CD4-positive, alpha-beta T cell (primary cell): ENCODE results near the gene HSPA4. TPM values are rescaled to one million over a fixed set of nuclear protein-coding genes. Genes with fewer than 3 reads are reported as not detected.

Experiments used
- ATAC-seq: fragments of 200-7000 bp; cut with Tn5 transposase; one replicate; pipeline ENCODE4 v1.10.0; 2022; ENCODE audit warnings: mild to moderate bottlenecking; ENCODE audit not compliant: poor library complexity
- CTCF ChIA-PET: fragments of 350-600 bp; sonication (Branson Sonifier 250); formaldehyde crosslinking; loops from one replicate; lab custom pipeline; 2021; ENCODE audit warnings: antibody characterized with exemption, inconsistent platforms; lab: Charles Lee
- POLR2A ChIA-PET: fragments of 350-600 bp; sonication (Branson Sonifier 250); formaldehyde crosslinking; loops from one replicate; lab custom pipeline; 2021; ENCODE audit warnings: antibody characterized with exemption, inconsistent platforms; lab: Charles Lee
- DNase-seq, 14 experiments: peaks; one replicate each; pipeline ENCODE4 v3.0.0-alpha.2; 2013 to 2020; ENCODE audit warnings: mixed read lengths in 2 of 14
- H3K27ac ChIP-seq, 2 donors: one replicate each; pipeline versions ENCODE4 v1.5.1 to v1.7.0; 2013; ENCODE audit warnings: low read length in 2 of 2, low read depth in 1 of 2, mild to moderate bottlenecking in 1 of 2
- H3K27me3 ChIP-seq, 2 experiments: 1 replicate in 1 of 2; 2 replicates in 1 of 2; pipeline versions ENCODE4 v1.6.1 to v1.7.0; 2013; ENCODE audit warnings: low read length in 2 of 2, control low read depth in 1 of 2, mild to moderate bottlenecking in 1 of 2, moderate library complexity in 1 of 2; ENCODE audit not compliant: insufficient read depth in 2 of 2, control insufficient read depth in 1 of 2
- H3K36me3 ChIP-seq: one replicate; pipeline ENCODE4 v1.6.1; 2013; ENCODE audit warnings: low read length, control low read depth; ENCODE audit not compliant: insufficient read depth
- H3K4me1 ChIP-seq: one replicate; pipeline ENCODE4 v1.6.1; 2013; ENCODE audit warnings: low read length, control low read depth; ENCODE audit not compliant: insufficient read depth
- H3K4me3 ChIP-seq: one replicate; pipeline ENCODE4 v1.5.1; 2013; ENCODE audit warnings: mild to moderate bottlenecking, low read length, moderate library complexity
- H3K9me3 ChIP-seq, 2 experiments: 1 replicate in 1 of 2; 2 replicates in 1 of 2; pipeline versions ENCODE4 v1.6.1 to v1.7.0; 2013; ENCODE audit warnings: low read length in 2 of 2, mild to moderate bottlenecking in 2 of 2, control low read depth in 1 of 2, moderate library complexity in 1 of 2; ENCODE audit not compliant: control insufficient read depth in 1 of 2, insufficient read depth in 1 of 2
- H3K27ac Mint-ChIP-seq: one replicate; pipeline ENCODE4 v1.8.0; 2020; ENCODE audit warnings: mixed read lengths
- H3K27me3 Mint-ChIP-seq: one replicate; pipeline ENCODE4 v1.8.0; 2021; ENCODE audit warnings: mixed read lengths
- H3K36me3 Mint-ChIP-seq: one replicate; pipeline ENCODE4 v1.8.0; 2021; ENCODE audit warnings: low read depth, mixed read lengths
- H3K4me1 Mint-ChIP-seq: one replicate; pipeline ENCODE4 v1.8.0; 2021; ENCODE audit warnings: low read depth, mixed read lengths
- H3K4me3 Mint-ChIP-seq: one replicate; pipeline ENCODE4 v1.8.0; 2020; ENCODE audit warnings: mild to moderate bottlenecking, mixed read lengths
- H3K9me3 Mint-ChIP-seq: one replicate; pipeline ENCODE4 v1.8.0; 2020; ENCODE audit warnings: mixed read lengths
- CTCF ChIP-seq: fragments of 200-600 bp; IDR thresholded peaks from one replicate; pipeline ENCODE4 v1.8.0; 2022; ENCODE audit warnings: antibody characterized with exemption, mild to moderate bottlenecking
- intact Hi-C, 2 experiments: fragments of 100-400 bp; cut with DNase I in 1 of 2; cut with micrococcal nuclease in 1 of 2; formaldehyde crosslinking; loops; one replicate each; pipeline versions ENCODE4 v1.15.1 to v1.9.0; 2023 to 2025; cut with DNase I, micrococcal nuclease
- total RNA-seq, 174 experiments: library from RNA in 2 of 174; stranded (reverse) in 2 of 174; gene quantifications; one replicate each; pipeline ENCODE4 v1.2.3 and lab custom pipeline; 2021 to 2026

Gene HSPA4
- total RNA-seq, 2 experiments from 2014 or later = 42.2 to 44.7 TPM

DNA sequence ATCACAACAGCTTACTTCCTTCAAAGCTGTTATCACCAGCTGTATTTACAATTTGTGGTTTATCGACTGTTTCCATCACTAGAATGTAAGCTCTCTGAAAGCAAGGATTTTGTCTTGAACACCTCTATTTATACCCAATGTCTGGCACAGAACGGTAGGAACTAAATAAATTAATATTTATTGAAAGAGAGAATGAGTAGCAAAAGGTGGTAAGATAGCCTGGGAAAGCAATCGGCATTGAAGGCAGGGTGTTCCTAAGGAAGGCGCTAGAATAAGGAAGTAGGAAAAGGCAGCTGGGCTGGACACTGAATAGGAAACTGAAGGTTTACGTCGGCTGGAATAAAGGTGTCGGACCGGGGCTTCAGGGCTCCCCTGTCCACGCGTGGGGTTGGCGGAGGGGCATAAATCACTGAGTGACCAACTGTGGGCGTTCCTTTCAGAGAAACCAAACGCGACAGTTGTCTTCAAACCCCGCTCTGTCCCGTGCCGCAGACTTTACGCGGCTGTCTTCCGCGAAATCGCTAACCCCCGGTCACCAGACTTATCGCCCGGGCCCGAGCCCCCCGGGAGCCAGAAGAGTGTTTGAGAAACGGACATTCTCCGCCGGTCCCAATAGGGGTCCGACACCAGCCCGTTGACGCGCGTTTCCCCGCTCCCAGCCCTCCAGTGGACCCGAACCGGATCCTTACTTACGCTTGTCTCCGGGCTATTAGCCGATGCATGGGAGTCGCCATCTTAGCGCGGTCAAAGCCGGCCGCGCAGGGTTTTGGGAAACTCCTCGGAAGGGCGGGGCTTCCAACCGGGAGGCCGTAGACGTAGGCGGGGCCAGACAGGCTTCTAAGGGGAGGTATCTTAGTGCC, 25.8 kb upstream of the HSPA4 start, which contains the start of gene ZCCHC10:
Gene ZCCHC10, minus strand, starts transcription at position 746 of the 860 bp plus-strand sequence. Its CDS starts 12 bp downstream, at position 734.
- Mint-ChIP-seq H3K27me3 (no peaks in the 10 kb centered on the region), H3K4me1 (peaks cover 21% of the 10 kb centered on the region), H3K9me3 (no peaks in the 10 kb centered on the region), H3K4me3 (peak within 1 kb of the TSS; percentile 97), H3K27ac (peak within 1 kb of the TSS; percentile 92), H3K36me3 (peaks cover 31% of the 10 kb centered on the region)
- ATAC-seq (peak; percentile 99), DNase-seq (peak; percentile 81 to 95 (median 88))
- Histone ChIP-seq H3K27ac (peak within 1 kb of the TSS; percentile 83 to 88), H3K27me3 (no peaks in the 10 kb centered on the region), H3K4me1 (peaks cover 14% of the 10 kb centered on the region), H3K9me3 (no peaks in the 10 kb centered on the region), H3K4me3 (peak within 1 kb of the TSS; percentile 90), H3K36me3 (peaks cover 4% of the 10 kb centered on the region)
- CTCF ChIA-PET = interaction anchor here (2.1 kb wide), 1 partner anchor 26 kb away, joined by 6 read pairs; the partner anchor contains the start of gene HSPA4
- intact Hi-C loops = loop anchor here (1.0 to 5.0 kb wide), 3 partner anchors 25 to 159 kb away; partner anchors contain the start of genes GDF9 (in 1 of the 2) and UQCRQ (in 1 of the 2)
- POLR2A ChIA-PET = interaction anchor here (0.6 to 3.5 kb wide), 4 partner anchors 9 to 63 kb away, joined by 3 to 33 read pairs (median 6); partner anchors contain the start of genes AFF4 and HSPA4
- TF ChIP-seq CTCF = no peak

- peaks cover 21% of the 10 kb centered on the region for H3K4me1 Mint-ChIP-seq
- intact Hi-C loops = loop anchor here (1.0 to 5.0 kb wide), 3 partner anchors 25 to 159 kb away; partner anchors contain the start of genes GDF9 (in 1 of the 2) and UQCRQ (in 1 of the 2)
- Histone ChIP-seq H3K9me3 (no peaks in the 10 kb centered on the region), H3K36me3 (peaks cover 4% of the 10 kb centered on the region), H3K27ac (no peak overlapping the region), H3K4me3 (peak overlapping the region; percentile 90), H3K27me3 (no peaks in the 10 kb centered on the region), H3K4me1 (peaks cover 14% of the 10 kb centered on the region)
- H3K4me3 Mint-ChIP-seq = peak overlapping the region; percentile 97
- no peaks in the 10 kb centered on the region for H3K9me3 Mint-ChIP-seq
- ATAC-seq = no peak
- TF ChIP-seq CTCF = no peak
- H3K27me3 Mint-ChIP-seq = no peaks in the 10 kb centered on the region
- DNase-seq = no peak
- H3K27ac Mint-ChIP-seq = peak overlapping the region; percentile 92
- peaks cover 27% of the 10 kb centered on the region for H3K36me3 Mint-ChIP-seq
- ChIA-PET POLR2A (interaction anchor here (0.6 to 3.5 kb wide), 2 partner anchors 8 to 25 kb away, joined by 4 to 33 read pairs; partner anchors contain the start of gene HSPA4), CTCF (interaction anchor here (1.4 to 2.1 kb wide), 2 partner anchors 25 kb away, joined by 3 to 6 read pairs; partner anchors contain the start of gene HSPA4)
Observed at GRCh38 chr5:133026664-133027153, 25.1 kb upstream of the HSPA4 start.

DNA sequence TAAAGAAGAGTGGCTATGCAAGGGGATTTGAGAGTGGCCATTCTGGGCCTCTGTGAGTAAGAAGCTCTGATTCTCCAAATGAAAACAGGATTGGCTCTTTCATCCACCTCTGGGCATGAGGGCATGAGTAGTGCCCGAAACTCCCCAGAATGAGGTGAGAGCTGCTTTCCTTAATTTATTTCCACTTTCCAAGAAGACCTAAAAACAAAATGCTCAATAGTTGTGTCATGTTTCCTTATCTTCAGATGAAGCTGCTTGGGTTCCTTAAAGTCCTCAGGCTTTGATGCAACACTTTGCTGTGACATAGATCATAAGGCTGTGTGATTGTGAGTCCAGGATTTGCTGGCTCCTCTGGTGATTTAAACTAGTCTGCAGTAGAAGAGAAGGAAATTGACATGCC, 22.4 kb upstream of the HSPA4 start:
- H3K27me3 ChIP-seq = no peaks in the 10 kb centered on the region
- TF ChIP-seq CTCF = no peak
- H3K27ac ChIP-seq = no peak overlapping the region
- POLR2A ChIA-PET = no interaction called here
- no peaks in the 10 kb centered on the region for H3K36me3 ChIP-seq
- peaks cover 16% of the 10 kb centered on the region for H3K4me1 ChIP-seq
- no peak for DNase-seq
- ATAC-seq = no peak
- Mint-ChIP-seq H3K27me3 (peaks cover 11% of the 10 kb centered on the region), H3K4me1 (peaks cover 18% of the 10 kb centered on the region), H3K27ac (no peak overlapping the region), H3K4me3 (no peak overlapping the region), H3K9me3 (no peaks in the 10 kb centered on the region), H3K36me3 (peaks cover 12% of the 10 kb centered on the region)
- CTCF ChIA-PET = no interaction called here
- intact Hi-C loops = loop anchor here in 1 of 2 experiments (5.0 kb wide), 1 partner anchor 162 kb away; the partner anchor contains the start of genes GDF9 and UQCRQ
- H3K9me3 ChIP-seq = no peaks in the 10 kb centered on the region
- H3K4me3 ChIP-seq = no peak overlapping the region
